IMR-90 (cell line): ENCODE results near the gene ZNF408. TPM values are rescaled to one million over a fixed set of nuclear protein-coding genes. Genes with fewer than 3 reads are reported as not detected.

Experiments
- ATAC-seq: fragments of 200-7000 bp; cut with Tn5 transposase; 2 replicates; pipeline ENCODE4 v1.9.1; 2020; ENCODE audit warnings: low read depth, mild to moderate bottlenecking, moderate library complexity
- BruUV-seq: library from RNA; stranded (reverse); fragments of 400-500 nt; replicated peaks from 2 replicates; lab custom pipeline; 2021; lab: Mats Ljungman, UMichigan
- CTCF ChIA-PET: fragments of 300-600 bp; formaldehyde crosslinking; extraction: SDS; loops from one replicate; lab custom pipeline; 2021; ENCODE audit warnings: antibody characterized with exemption; lab: Yijun Ruan, JAX
- POLR2A ChIA-PET: fragments of 300-600 bp; sonication (Branson Sonifier 250); formaldehyde crosslinking; loops from one replicate; lab custom pipeline; 2022; ENCODE audit warnings: antibody characterized with exemption; ENCODE audit not compliant: unreplicated experiment; lab: Charles Lee
- DNase-seq: peaks from one replicate; pipeline ENCODE4 v3.0.0; 2013
- H2AFZ ChIP-seq: replicated peaks from 2 replicates; pipeline ENCODE3; 2013; ENCODE audit warnings: low read length, mild to moderate bottlenecking; ENCODE audit not compliant: poor library complexity
- H2AK5ac ChIP-seq: 2 replicates; pipeline ENCODE4 v1.6.1; 2013; ENCODE audit warnings: low read depth, low read length, inconsistent platforms
- H2AK9ac ChIP-seq: replicated peaks from 2 replicates; pipeline ENCODE3; 2013; ENCODE audit warnings: mild to moderate bottlenecking, low read depth, low read length, moderate library complexity; ENCODE audit not compliant: poor library complexity
- H2BK120ac ChIP-seq: 2 replicates; pipeline ENCODE4 v1.6.1; 2013; ENCODE audit warnings: low read depth, low read length, inconsistent platforms
- H2BK15ac ChIP-seq: 3 replicates; pipeline ENCODE4 v1.6.1; 2013; ENCODE audit warnings: low read depth, low read length, inconsistent platforms
- H2BK20ac ChIP-seq: 2 replicates; pipeline ENCODE4 v1.6.1; 2013; ENCODE audit warnings: low read depth, mild to moderate bottlenecking, inconsistent platforms, low read length, moderate library complexity
- H2BK5ac ChIP-seq: 2 replicates; pipeline ENCODE4 v1.6.1; 2013; ENCODE audit warnings: mild to moderate bottlenecking, low read depth, low read length, inconsistent platforms; ENCODE audit not compliant: poor library complexity, severe bottlenecking
- H3K14ac ChIP-seq: replicated peaks from 2 replicates; pipeline ENCODE4 v1.6.1; 2013; ENCODE audit warnings: low read depth, low read length, inconsistent platforms
- H3K18ac ChIP-seq: 2 replicates; pipeline ENCODE4 v1.6.1; 2013; ENCODE audit warnings: low read depth, low read length, control low read depth
- H3K23ac ChIP-seq: 2 replicates; pipeline ENCODE4 v1.6.1; 2013; ENCODE audit warnings: low read depth, low read length, inconsistent platforms
- H3K27ac ChIP-seq: 2 replicates; pipeline ENCODE4 v1.5.1; 2013; ENCODE audit warnings: mild to moderate bottlenecking, control low read depth, low read length; ENCODE audit not compliant: insufficient read depth
- H3K27me3 ChIP-seq: 2 replicates; pipeline ENCODE4 v1.6.1; 2013; ENCODE audit warnings: low read length; ENCODE audit not compliant: control insufficient read depth, insufficient read depth
- H3K36me3 ChIP-seq: 2 replicates; pipeline ENCODE4 v1.6.1; 2013; ENCODE audit warnings: low read length, mixed read lengths; ENCODE audit not compliant: control insufficient read depth, insufficient read depth
- H3K4ac ChIP-seq: 2 replicates; pipeline ENCODE4 v1.6.1; 2013; ENCODE audit warnings: low read depth, low read length, inconsistent platforms
- H3K4me1 ChIP-seq: 2 replicates; pipeline ENCODE4 v1.6.1; 2013; ENCODE audit warnings: low read length, mixed read lengths; ENCODE audit not compliant: control insufficient read depth, insufficient read depth
- H3K4me2 ChIP-seq: 2 replicates; pipeline ENCODE4 v1.6.1; 2013; ENCODE audit warnings: low read depth, mild to moderate bottlenecking, control low read depth, low read length, moderate library complexity
- H3K4me3 ChIP-seq: 2 replicates; pipeline ENCODE4 v1.5.1; 2013; ENCODE audit warnings: low read depth, mild to moderate bottlenecking, control low read depth, low read length, moderate library complexity; ENCODE audit not compliant: insufficient read depth
- H3K56ac ChIP-seq: 2 replicates; pipeline ENCODE4 v1.6.1; 2013; ENCODE audit warnings: low read length, inconsistent platforms; ENCODE audit not compliant: insufficient read depth; ENCODE audit errors: extremely low read depth
- H3K79me1 ChIP-seq, 2 experiments: 2 replicates each; pipeline ENCODE4 v1.6.1; 2013; ENCODE audit warnings: low read length in 2 of 2, inconsistent platforms in 1 of 2, low read depth in 1 of 2
- H3K9ac ChIP-seq: 2 replicates; pipeline ENCODE4 v1.6.1; 2013; ENCODE audit warnings: low read depth, low read length, control low read depth
- H3K9me1 ChIP-seq: 2 replicates; pipeline ENCODE4 v1.6.1; 2013; ENCODE audit warnings: low read length, inconsistent platforms; ENCODE audit not compliant: insufficient read depth
- H3K9me3 ChIP-seq: 2 replicates; pipeline ENCODE4 v1.6.1; 2013; ENCODE audit warnings: low read length; ENCODE audit not compliant: control insufficient read depth, insufficient read depth
- H4K20me1 ChIP-seq: 2 replicates; pipeline ENCODE4 v1.6.1; 2013; ENCODE audit warnings: low read length, inconsistent platforms; ENCODE audit not compliant: insufficient read depth
- H4K5ac ChIP-seq: 2 replicates; pipeline ENCODE4 v1.6.1; 2013; ENCODE audit warnings: mild to moderate bottlenecking, low read depth, low read length, control low read depth
- H4K8ac ChIP-seq, 2 experiments: 2 replicates each; pipeline ENCODE4 v1.6.1; 2013; ENCODE audit warnings: low read depth in 2 of 2, low read length in 2 of 2, control low read depth in 1 of 2, inconsistent platforms in 1 of 2
- H4K91ac ChIP-seq: 2 replicates; pipeline ENCODE4 v1.6.1; 2013; ENCODE audit warnings: low read depth, low read length, inconsistent platforms; ENCODE audit not compliant: insufficient read depth
- BHLHE40 ChIP-seq: fragments of 150-350 bp; IDR thresholded peaks from 2 replicates; pipeline ENCODE4 v1.6.1; 2016; ENCODE audit warnings: mild to moderate bottlenecking, low read depth, low read length
- CEBPB ChIP-seq: IDR thresholded peaks from 2 replicates; pipeline ENCODE4 v1.6.1; 2012; ENCODE audit warnings: low read depth, low read length, improper control_type of control experiment
- CHD1 ChIP-seq: IDR thresholded peaks from 2 replicates; pipeline ENCODE4 v1.6.1; 2012; ENCODE audit warnings: low read depth, low read length, improper control_type of control experiment
- ELK1 ChIP-seq: fragments of 150-350 bp; IDR thresholded peaks from 2 replicates; pipeline ENCODE4 v1.6.1; 2016; ENCODE audit warnings: low read depth, mild to moderate bottlenecking, low read length, moderate library complexity, borderline replicate concordance
- FOS ChIP-seq: fragments of 150-350 bp; IDR thresholded peaks from 2 replicates; pipeline ENCODE4 v1.6.1; 2016; ENCODE audit warnings: low read depth, low read length
- MAFK ChIP-seq: IDR thresholded peaks from 2 replicates; pipeline ENCODE4 v1.6.1; 2012; ENCODE audit warnings: low read depth, low read length, improper control_type of control experiment
- MAZ ChIP-seq: IDR thresholded peaks from 2 replicates; pipeline ENCODE4 v1.6.1; 2012; ENCODE audit warnings: low read depth, mild to moderate bottlenecking, low read length, improper control_type of control experiment, moderate library complexity, borderline replicate concordance
- MXI1 ChIP-seq: IDR thresholded peaks from 2 replicates; pipeline ENCODE4 v1.6.1; 2012; ENCODE audit warnings: low read depth, mild to moderate bottlenecking, low read length, moderate library complexity, borderline replicate concordance
- NFE2L2 ChIP-seq: fragments of 150-350 bp; IDR thresholded peaks from 2 replicates; pipeline ENCODE4 v1.6.1; 2016; ENCODE audit warnings: low read depth, mild to moderate bottlenecking, low read length
- POLR2A ChIP-seq: IDR thresholded peaks from 2 replicates; pipeline ENCODE4 v1.6.1; 2012; ENCODE audit warnings: mild to moderate bottlenecking, low read depth, low read length
- RAD21 ChIP-seq: IDR thresholded peaks from 2 replicates; pipeline ENCODE4 v1.6.1; 2012; ENCODE audit warnings: low read length, improper control_type of control experiment
- RCOR1 ChIP-seq: IDR thresholded peaks from 2 replicates; pipeline ENCODE4 v1.6.1; 2012; ENCODE audit warnings: mild to moderate bottlenecking, low read length, improper control_type of control experiment; ENCODE audit not compliant: insufficient replicate concordance
- RFX5 ChIP-seq: IDR thresholded peaks from 2 replicates; pipeline ENCODE4 v1.8.0; 2012; ENCODE audit warnings: low read depth, mild to moderate bottlenecking, low read length, moderate library complexity
- SMC3 ChIP-seq: fragments of 150-350 bp; IDR thresholded peaks from 2 replicates; pipeline ENCODE4 v1.6.1; 2016; ENCODE audit warnings: low read depth, mild to moderate bottlenecking, antibody characterized with exemption, low read length, moderate library complexity
- USF2 ChIP-seq: fragments of 150-350 bp; IDR thresholded peaks from 2 replicates; pipeline ENCODE4 v1.6.1; 2017; ENCODE audit warnings: mild to moderate bottlenecking, antibody characterized with exemption, low read length, low read depth
- WGBS, 2 experiments: methylation state at CpG; one replicate each; pipeline versions ENCODE4 v1.1.5 to v1.1.7; 2013; ENCODE audit warnings: missing lambda C conversion rate in 2 of 2; ENCODE audit not compliant: insufficient read length in 1 of 2; ENCODE audit errors: extremely low coverage in 2 of 2; 5-methylcytosine and 5-hydroxymethylcytosine counted together
- dilution Hi-C: fragments of 300-500 bp; cut with HindIII; formaldehyde crosslinking; loops from one replicate; pipeline ENCODE4 v1.14.3; 2018; ENCODE audit warnings: low sequenced_read_pairs; ENCODE audit not compliant: unreplicated experiment
- in situ Hi-C: fragments of 300-500 bp; cut with MboI; formaldehyde crosslinking; loops from 3 replicates; pipeline ENCODE4 v1.14.3; 2019; ENCODE audit warnings: low sequenced_read_pairs, inconsistent platforms, mixed read lengths
- intact Hi-C: fragments of 100-400 bp; cut with micrococcal nuclease; formaldehyde crosslinking; loops from 2 replicates; pipeline ENCODE4 v1.10.0; 2022
- polyA plus RNA-seq, 3 experiments: library from polyadenylated mRNA; depleted of rRNA; stranded (reverse); fragments of >200 nt; gene quantifications; 2 replicates each; pipeline ENCODE4 v1.2.3, GENCODE V29; 2012; ENCODE audit warnings: low replicate concordance in 1 of 3
- total RNA-seq: library from RNA; depleted of rRNA; stranded (reverse); fragments of >200 nt; gene quantifications from 2 replicates; pipeline ENCODE4 v1.2.3, GENCODE V29; 2012

The ZNF408 gene
- total and polyA plus RNA-seq, 2 of the 4 experiments (the other 2 are of a cell fraction) = 9.5 to 11.1 TPM

GRCh38 chr11:46710821-46711269, 10.0 kb downstream of the ZNF408 start:
- POLR2A ChIA-PET = interaction anchor here (0.7 to 0.9 kb wide), 2 partner anchors 7 to 10 kb away, joined by 4 to 5 read pairs; partner anchors contain the start of genes ARHGAP1 and ZNF408
- peaks cover 14% of the 10 kb centered on the region for H3K4me1 ChIP-seq
- H2AK9ac ChIP-seq = peak overlapping the region; percentile 89
- DNase-seq (peak; percentile 97), ATAC-seq (peak; percentile 92)
- no peak overlapping the region for H3K9ac ChIP-seq
- H3K14ac ChIP-seq = peak overlapping the region; percentile 82
- H3K4me3 ChIP-seq = no peak overlapping the region
- in situ Hi-C loops = no loop called here
- peak overlapping the region; percentile 77 for H3K18ac ChIP-seq
- peak overlapping the region; percentile 82 for H2AFZ ChIP-seq
- peak overlapping the region; percentile 78 for H2BK5ac ChIP-seq
- H3K27ac ChIP-seq = peak overlapping the region; percentile 83; the same call in 1 of the 2 replicates
- H2BK20ac ChIP-seq = peak overlapping the region; percentile 95; the same call in 1 of the 2 replicates
- H3K9me3 ChIP-seq = no peaks in the 10 kb centered on the region
- peaks cover 18% of the 10 kb centered on the region for H3K9me1 ChIP-seq
- intact Hi-C loops = no loop called here
- no peak overlapping the region for H3K4me2 ChIP-seq
- H4K91ac ChIP-seq = peak overlapping the region; percentile 69
- H3K36me3 ChIP-seq = peaks cover 18% of the 10 kb centered on the region
- dilution Hi-C loops = no loop called here
- peak overlapping the region; percentile 95 for H3K4ac ChIP-seq
- H2BK15ac ChIP-seq = peak overlapping the region; percentile 95; the same call in 1 of the 3 replicates
- CTCF ChIA-PET = interaction anchor here (0.5 to 0.7 kb wide), 2 partner anchors 203 to 419 kb away, joined by 3 to 4 read pairs; no protein-coding TSS in a partner anchor
- WGBS, 2 experiments = 30% methylated on average over 2 of the region's 10 CpGs; no CpG with 5 or more reads in 1 of the 2 experiments
- BruUV-seq = no TSS peak
- H4K8ac ChIP-seq = peak overlapping the region in 1 of 2 experiments; percentile 77; a peak in 2 of 4 replicates
- H2BK120ac ChIP-seq = peak overlapping the region; percentile 89
- H3K27me3 ChIP-seq = no peaks in the 10 kb centered on the region
- H3K56ac ChIP-seq = no peak overlapping the region
- peak overlapping the region; percentile 61; the same call in 1 of the 2 replicates for H3K23ac ChIP-seq
- H4K20me1 ChIP-seq = no peaks in the 10 kb centered on the region; the same call in 1 of the 2 replicates
- H3K79me1 ChIP-seq = peaks cover 6 to 38% of the 10 kb centered on the region in 2 experiments
- peak overlapping the region; percentile 99; the same call in 1 of the 2 replicates for H2AK5ac ChIP-seq
- H4K5ac ChIP-seq = peak overlapping the region; percentile 69
- peak; percentile 36; the same call in 1 of the 2 replicates for TF ChIP-seq MAZ
- no peak for TF ChIP-seq ELK1
- no peak for TF ChIP-seq USF2
- no peak; the same call in 1 of the 2 replicates for TF ChIP-seq FOS
- TF ChIP-seq POLR2A = no peak
- TF ChIP-seq BHLHE40 = no peak
- TF ChIP-seq CEBPB = no peak
- TF ChIP-seq NFE2L2 = peak; percentile 1; the same call in 1 of the 2 replicates
- TF ChIP-seq RFX5 = no peak
- no peak for TF ChIP-seq SMC3
- TF ChIP-seq RAD21 = no peak; the same call in 1 of the 2 replicates
- TF ChIP-seq MXI1 = 0 out of 2 replicates have a peak, but pooled peaks have one; percentile 31
- TF ChIP-seq MAFK = no peak; the same call in 1 of the 2 replicates
- no peak for TF ChIP-seq CHD1
- peak; percentile 62 for TF ChIP-seq RCOR1
